ENCODE results near the gene GABRG3.

GABRG3 gene

DNA sequence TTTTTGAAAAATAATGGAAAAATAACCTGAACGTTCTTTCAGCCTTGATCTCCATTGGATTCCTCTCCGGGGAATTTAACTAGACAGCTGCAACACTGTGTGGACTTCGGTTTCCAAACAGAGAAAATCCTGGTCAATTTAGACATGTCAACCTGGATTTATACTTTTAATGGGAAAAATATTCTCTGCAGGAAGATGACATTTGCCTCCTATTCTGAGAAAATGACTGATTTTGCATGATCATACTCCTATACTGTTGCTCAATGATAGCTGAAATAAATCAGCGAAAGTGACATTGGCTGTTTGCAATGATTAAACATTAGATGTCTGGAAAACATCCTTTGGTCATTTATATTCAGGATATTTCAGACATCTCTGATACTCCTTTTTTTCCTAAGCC is 94.8 kb downstream of the GABRG3 start:
- no peak for DNase-seq

DNA sequence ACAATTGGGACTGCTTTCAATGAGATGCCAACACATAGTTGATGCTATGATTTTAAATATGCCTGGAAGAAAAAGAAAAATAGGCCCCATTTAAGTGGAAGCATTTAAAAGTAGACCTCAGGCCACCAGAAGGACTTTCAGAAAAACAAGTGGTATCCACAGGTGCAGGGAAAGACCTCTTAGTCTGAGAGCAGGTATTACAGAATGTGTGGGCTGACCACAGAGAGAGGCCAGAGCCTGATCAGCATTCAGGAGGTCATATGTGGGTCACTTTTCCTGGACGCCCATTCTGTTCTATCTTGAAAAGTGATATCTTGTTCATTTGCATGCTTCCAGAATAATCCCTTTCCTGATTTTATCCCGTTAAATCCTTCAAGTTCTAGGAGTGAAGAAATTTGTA is 95.5 kb downstream of the GABRG3 start:
- no peak for DNase-seq

DNA sequence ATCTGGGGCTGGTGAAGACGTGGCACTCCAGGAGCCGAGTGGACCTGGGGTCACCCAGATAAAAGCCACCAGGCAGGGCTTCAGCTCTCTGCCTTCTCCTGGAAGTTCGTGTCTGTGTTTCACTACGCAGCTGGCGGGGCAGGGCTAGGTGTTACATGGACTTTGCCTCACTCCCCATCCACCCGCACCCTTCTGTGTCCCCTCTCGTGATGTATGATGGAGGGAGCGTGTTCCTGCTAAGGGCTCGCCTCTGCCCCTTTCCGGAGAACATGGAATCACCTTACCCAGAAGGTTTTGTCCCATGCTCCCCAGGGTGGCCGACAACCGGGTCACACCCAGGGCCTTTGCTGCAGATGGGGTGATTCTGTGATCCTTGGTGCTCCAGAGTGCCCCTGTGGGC is 96.2 kb downstream of the GABRG3 start:
- no peak for DNase-seq

DNA sequence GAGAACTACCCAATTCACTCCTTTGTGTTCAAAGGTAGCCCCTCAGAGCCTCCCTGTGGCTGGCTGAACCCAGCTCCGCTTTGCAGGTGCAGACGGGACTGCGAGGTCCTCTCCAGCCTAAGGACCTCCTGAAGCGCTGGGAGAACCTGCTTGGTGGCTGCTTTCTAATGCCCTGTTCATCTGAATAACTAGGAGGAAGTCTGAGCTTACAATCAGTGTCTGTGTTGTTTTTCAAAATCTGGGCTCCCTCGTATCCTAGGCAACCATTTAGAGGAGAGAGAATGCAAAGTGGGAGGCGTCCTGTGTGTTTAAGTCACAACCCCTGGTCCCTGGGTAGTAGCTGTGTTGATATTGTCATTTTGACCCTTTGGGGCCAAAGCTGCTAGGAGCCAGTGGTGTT is 99.9 kb downstream of the GABRG3 start:
- no peak for DNase-seq

DNA sequence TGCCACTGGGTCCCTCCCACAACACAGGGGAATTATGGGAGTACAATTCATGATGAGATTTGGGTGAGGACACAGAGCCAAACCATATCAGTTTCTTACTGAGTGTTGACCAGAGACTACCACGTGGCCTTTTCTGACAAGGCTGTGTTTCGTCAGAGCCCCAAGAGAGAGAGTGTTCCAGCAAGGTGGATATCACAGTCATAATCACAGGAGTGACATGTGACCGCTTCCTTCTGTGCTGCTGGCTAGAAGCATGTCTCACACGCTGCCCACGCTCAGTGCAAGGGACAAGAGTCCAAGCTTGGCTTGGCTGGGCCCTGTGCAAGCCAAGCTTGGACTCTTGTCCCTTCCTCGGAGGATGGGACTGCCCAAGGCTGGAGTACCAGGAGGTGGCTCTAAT is 103.2 kb downstream of the GABRG3 start:
- DNase-seq = no peak

DNA sequence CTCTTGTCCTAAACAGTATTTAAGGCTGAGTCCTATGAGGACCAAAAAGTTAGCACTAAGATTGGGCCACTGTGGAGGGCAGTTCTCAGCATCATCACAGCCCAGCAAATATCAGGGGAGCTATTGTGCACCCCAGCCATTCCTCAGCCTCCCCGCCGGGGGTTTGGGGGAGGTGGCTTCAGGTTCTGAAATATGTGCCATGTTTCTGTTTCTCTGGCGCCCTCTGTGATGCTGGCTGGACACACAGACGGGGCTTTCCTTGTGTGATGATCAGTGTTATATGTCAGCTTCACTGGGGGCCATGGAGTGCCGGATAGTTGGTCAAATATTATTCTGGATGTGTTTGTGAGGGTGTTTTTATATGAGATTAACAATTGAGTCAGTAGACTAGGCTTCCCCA is 106.8 kb downstream of the GABRG3 start:
- DNase-seq = no peak

DNA sequence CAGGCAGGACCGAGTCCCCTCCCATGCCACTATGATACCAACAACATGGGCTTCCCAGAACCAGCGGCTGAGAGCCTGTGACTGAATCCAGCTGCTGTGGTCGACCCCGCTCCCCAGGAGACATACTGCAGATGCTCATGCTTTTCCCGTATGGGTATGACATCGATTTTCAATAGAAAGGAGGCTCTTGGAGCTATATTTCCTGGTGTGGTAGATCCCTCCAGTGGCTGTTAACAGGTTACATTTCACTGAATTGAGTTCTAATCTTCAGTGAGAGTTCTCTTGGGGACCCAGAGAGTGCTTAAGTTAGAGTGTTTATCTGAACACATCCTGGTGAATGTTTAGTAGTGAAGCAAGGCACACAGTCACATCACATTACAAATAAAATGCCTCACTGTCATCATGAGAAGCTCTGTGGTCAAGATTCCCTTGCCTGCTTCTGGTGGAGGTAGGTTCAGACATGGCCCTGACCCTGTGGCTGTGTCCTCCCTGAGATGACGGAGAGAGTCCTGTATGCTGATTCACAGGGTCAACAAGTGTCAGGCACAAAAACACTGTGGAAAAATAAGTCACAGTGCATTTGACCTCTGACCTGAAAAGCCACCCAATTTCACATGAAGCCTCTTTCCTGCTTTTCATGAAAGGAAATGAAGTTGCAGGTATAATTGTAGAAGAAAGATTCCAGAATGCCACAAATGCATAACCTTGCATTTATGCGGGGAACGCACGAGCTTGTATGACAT is 110.9 kb downstream of the GABRG3 start:
- DNase-seq = no peak

DNA sequence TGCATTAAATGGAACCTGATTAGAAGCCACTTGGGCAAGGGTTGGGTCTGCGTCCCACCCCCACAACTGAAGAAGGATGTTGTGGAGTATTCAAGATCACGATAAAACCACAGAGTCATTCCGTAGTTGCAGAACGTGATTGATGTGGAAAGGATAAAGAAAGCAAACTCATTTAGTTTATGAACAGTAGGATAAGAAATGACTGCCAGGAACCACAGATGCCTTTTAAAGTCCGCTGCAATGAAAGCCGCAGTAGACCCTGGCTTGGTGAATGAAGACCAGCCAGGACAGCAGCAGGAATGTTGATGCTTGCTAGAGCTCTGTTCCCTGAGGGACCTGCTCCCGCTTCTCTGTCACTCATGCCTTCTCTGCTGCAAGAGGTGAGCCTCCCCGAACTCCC is 111.5 kb downstream of the GABRG3 start:
- no peak for DNase-seq

DNA sequence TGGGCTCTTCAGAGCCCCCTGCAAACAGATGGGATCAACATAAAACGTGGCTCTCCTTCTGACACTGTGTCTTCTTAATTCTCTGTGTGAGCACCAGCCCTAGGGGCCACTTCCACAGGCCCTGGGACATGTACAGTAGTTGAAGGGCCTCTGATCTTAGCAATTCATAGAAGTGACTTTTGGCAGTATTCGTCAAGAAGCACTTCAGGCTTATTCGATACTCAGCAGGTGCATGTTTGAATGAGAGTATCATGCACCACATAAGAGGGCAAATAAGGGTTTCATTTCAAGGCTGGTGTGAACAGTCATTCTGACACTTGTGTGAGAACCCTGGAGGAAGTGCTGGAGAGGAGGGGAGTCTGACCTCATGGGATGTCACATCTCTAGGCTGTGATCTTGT is 113.9 kb downstream of the GABRG3 start:
- DNase-seq = no peak

DNA sequence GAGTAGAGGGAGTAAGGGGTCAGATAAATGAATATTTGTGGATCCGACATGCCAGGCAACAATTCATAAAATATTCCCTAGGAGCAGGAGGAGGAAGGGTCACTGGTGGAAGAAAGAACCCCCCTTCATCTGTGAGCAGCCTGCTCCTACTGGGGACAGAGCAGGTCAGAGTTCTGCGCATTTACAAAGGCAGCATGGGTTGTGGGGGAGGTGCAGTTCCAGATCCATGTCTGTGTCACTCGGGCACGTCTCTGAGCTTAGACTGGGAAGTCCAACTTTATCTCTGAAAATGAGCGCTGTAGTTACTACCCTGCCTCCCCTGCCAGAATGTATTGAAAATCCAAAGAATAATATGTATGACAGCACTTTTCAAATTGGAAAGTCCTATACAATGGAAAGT is 115.2 kb downstream of the GABRG3 start:
- DNase-seq = no peak

DNA sequence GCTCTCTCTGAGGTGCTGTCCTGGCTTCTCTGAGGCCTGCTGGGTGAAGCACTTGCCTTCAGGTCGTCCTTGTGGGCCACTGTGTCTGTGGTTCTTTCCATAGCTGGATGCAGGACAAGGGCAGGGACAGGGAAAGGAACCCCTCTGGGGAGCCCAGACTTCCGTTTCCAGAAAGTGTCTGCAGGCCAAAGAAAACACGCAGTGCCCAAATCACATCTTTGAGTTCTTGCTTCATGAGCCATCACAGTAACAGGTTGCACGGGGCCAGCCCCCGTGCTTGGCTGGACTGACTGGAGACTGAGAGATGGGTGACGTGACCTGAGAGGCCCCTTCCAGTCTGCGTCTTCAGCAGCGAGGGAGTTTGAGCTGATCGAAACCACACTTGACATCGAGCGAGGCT is 115.8 kb downstream of the GABRG3 start:
- no peak for DNase-seq

DNA sequence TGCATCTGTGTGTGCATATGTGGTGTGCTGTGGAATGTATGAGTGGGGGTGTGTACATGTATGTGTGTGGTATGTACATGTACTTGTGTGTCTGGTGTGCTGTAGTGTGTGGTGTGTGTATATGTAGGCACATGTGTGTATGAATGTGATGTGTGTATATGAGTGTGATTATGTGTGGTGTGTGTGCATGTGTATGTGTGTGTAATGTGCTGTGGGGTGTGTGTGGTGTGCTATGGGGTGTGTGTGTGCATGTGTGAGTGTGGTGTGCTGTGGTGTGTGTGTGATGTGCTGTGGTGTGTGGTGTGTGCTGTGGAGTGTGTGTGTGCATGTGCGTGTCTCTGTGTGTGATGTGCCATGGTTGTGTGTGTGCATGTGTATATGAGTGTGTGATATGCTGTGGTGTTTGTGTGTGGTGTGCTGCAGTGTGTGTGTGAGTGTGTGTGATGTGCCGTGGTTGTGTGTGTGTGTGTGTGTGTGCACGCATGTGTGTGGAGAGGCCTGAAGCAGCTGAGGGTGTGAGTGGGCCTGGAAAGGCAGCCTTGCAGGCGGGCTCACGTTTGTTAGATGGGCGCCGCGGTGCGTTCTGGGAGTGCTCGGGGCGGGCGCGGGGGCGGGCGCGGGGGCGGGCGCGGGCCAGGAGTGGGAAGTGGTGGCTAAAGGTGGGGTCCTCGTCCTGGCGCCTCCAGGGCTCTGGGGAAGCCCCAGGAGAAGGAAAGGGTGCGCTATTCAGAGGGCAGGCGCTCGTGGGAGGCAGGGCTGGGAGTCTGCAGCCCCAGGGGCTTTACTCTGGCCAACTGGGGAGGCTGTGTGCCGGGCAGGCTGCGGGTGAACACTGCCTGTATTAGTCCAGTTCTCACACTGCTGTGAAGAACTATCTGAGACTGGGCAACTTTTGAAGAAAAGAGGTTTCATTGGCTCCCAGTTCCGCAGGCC is 116.9 kb downstream of the GABRG3 start:
- DNase-seq = no peak

DNA sequence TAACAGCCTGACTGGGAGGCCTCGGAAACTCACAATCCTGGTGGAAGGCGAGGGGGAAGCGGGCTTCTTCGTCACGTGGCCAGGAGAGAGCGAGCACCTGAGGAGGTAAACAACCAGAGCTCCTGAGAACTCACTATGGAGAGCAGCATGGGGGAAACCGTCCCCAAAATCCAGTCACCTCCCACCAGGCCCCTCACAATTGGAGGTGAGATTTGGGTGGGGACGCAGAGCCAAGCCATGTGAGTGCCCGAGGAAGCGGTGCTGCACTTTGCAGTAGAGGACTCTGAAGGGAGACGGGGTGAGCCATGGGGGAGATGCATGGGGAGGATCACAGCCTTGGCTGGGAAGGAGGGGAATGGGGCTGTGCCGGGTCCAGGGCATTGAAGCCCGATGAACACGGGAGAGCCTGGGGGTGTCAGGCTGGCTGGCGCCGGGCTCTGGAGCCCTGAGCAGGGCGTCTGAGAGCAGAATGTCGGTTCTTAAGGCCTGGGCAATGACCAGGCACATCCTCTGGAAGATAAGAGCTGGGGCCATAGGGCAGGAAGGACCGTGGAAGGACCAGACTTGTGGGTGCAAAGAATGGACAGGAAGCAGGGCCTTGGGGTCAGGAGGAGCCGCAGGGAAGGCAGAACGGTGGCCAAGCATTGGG is 117.7 kb downstream of the GABRG3 start:
- no peak for DNase-seq

DNA sequence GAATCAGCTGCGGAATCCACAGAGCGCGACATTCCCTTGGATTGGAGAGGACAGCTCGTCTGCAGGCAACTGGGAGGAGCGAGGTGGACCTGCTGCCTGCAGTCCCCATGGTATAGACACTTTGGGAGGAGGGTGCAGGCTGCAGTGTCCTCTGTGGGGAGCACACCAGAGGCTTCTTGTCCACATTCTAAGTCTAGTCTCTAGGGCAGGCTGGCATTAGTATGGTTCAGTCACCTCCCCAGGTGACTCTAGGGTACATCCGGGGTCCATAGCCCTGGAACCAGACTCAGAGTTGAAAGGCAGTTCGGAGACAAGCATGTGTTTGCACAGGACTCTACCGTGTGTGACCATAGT is 118.2 kb downstream of the GABRG3 start:
- no peak for DNase-seq

DNA sequence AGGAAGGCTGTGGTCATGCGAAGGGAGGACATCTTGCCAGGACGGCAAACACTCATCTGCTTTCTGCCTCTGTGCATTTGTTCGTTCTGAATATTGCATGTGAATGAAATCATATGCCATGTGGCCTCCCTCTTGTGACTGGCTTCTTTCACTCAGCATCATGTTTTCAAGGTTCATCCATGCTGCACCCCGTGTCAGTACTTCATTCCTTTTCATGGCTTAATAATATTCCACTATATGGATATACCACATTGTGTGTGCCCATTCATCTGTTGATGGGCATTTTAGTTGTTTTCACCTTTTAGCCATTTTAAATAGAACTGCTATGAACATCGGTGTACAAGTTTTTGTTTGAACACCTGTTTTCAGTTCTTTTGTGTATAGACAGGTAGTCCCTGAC is 118.7 kb downstream of the GABRG3 start:
- DNase-seq = no peak

DNA sequence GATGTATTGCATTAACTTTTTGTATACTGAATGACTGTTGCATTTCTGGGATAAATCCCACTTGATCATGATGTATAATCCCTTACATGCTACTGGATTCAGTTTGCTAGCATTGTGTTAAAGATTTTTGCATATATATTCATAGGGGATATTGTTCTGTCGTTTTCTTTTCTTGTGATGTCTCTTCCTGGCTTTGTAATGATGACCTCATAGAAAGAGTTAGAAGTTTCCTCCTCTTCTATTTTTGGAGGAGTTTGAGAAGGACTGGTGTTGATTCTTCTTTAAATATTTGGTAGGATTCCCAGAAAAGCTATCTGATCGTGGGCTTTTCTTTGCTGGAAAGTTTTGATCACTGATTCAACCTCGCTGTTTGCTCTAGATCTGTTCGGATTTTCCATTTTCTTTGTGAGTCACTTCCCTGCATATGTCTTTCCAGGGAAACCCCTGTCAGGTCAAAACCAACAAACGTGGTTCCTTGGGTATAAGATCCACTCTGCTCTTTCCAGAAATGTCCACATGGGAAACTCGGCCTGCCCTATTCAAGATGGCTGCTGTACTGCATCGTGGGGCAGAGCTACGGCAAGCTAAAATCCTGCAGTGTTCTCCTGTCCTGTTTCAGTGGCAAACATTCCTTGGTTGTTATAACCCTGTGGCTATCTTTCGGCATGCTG is 120.4 kb downstream of the GABRG3 start:
- no peak for DNase-seq

DNA sequence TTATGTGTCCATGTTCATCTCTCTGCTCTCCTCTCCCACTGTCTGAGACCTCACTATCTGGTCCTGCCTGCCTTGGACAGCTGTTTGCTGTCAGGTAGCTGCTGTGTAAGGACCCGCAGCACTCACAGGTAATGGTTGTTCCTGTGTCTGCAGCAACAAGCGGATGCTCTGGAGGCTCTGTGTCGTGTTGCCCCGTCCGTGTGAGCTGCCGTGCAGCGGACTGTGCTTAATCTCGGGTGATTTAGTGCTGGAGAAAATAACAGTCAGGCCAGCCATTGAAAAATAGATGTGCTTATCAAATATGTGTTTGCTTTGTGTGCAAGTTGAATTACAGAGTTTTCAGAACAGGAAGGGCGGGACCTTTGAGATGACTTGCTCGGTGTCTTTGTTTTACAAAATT is 121.4 kb downstream of the GABRG3 start:
- DNase-seq = no peak

DNA sequence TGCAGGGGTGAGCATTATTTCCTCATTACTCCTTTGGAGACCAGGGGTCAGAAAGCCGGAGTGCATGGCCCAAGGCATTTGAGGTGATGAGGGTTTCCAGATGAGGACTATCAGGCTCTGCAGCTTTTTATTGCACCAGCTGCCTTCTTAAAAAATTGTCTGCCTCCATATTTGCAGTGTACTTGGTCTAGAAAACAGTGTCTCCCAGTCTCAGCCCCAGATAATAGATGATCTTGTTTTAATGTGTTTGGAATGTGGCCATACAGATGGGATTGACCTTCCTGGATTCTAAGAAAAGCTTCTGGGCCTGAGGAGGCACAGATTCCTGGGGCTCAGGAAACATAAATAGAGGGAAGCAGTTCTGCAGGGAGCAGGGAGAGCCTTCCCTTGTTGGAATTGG is 123.3 kb downstream of the GABRG3 start:
- no peak for DNase-seq

DNA sequence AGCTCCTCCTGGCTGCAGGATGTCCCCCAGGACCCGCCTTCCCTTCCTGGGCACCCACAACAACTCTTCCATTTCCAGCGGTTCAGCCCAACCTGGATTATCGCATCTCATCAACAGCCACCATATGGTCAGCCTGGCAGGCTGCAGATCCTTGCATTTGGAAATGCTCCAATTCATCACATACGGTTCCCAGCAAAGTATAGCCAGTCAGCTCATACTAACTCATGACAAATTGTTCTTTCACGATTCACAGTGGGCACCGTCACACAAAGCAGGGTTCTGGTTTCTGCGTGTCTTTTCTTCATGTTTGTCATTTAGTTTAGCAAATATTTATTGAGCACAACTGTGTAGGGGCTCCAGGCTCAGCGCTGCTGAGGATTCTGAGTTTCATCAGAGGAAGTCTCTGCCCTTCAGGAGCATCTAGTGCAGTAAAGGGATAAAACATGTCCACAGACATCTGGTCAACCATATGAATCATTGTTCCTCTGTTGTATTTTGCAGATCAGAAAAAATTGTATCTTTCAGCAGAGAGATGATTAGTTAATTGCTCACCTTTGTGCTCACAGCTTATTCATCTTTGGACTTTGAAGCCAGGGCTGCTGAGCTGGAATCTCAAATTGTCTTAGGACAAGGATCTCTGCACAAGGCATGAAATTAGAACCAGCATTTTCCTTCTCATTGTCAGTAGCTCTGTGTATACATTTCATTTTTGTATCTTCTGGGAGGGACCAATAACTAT is 125.1 kb downstream of the GABRG3 start:
- no peak for DNase-seq

DNA sequence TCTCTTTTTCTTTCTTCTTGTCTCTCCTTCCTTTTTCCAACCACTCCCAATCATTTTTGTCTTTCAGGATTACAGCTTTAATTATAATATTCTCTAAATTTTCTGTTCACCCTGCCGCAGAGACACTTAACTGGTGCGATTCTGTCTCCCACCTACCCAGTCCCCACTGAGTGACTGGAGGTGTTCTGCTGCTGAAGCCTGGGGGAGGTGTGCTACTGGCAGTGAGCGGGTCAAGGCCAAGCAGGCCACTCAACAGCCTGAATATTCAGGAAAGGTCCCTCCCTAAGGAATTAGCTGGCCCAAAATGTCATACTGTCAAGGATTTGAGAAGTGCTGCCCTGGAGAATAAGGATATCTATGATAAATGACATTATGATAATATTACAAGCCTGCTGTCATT is 126.5 kb downstream of the GABRG3 start:
- DNase-seq = no peak

DNA sequence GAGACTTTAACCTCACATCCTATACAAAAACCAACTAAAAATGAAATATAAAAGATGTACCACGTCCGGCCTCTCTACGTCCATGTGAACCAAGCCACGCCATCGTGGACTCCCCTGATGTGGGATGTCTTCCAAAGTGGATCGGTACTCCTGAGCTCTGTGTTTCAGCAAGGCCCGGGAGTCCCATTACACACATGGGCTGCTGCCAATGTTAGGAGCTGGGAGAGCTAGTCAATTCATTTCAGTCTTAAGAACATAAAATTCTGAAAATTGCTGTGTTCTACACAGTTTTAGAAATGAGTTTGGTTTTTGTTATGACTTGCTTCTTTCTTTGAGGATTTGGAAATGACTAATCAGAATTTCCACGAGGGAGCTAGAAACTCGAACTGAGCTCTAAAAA is 131.0 kb downstream of the GABRG3 start:
- no peak for DNase-seq

DNA sequence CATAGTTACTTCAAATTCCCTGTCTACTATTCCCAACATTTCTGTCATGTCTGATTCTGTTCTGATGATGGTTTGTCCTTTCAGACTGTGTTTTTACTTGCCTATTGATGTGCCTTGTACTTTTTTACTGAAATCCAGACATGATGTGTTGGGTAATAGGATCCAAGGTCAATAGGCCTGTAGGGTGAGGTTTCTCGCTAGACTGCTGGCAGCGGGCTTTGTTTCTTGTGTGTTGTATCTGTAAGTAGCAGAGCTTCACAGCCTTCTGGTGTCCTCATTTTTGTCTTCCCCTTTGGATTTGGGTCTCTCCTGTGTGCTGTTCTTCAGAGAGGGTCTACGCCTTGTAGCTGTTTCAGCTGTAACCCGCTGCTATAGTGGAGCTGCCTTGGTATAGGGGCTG is 140.3 kb downstream of the GABRG3 start:
- no peak for DNase-seq

DNA sequence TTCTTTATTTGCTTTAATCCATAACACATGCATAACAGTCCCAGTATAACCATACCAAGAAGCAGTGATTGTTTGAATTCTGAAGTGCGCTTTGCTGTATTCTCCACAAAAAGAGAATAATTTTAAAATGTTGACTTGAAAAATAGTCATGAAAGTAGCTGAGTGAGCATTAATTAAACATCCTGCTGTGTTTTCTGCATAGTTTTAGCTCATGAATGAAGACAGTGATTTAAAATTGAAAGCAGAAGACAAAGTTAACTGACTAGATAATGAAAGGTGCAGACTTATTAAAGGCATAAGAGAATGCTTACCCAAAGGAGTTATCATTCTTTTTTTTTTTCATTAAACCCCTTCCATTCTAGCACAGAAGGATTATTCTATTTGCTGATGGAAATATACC is 143.5 kb downstream of the GABRG3 start:
- DNase-seq = no peak

All from activated CD8-positive, alpha-beta memory T cell treated with anti-CD3 and anti-CD28 coated beads, Interleukin-2, amount 50 U/mL, for 4 hours (primary cell).